ENCODE results near the gene DHRS3.

- TF ChIP-seq JUND (IDR thresholded peaks at IDR 0.05): no peak
- no peak for TF ChIP-seq CTCF (IDR thresholded peaks at IDR 0.05)
- TF ChIP-seq EZH2phosphoT487 (IDR thresholded peaks at IDR 0.05; ENCODE audit: borderline replicate concordance, low read depth): no peak
- no peak for TF ChIP-seq REST (IDR thresholded peaks at IDR 0.05; ENCODE audit: low read depth, low read length)
- no peak for TF ChIP-seq ZBTB33 (IDR thresholded peaks at IDR 0.05; ENCODE audit: borderline replicate concordance, low read depth)
- TF ChIP-seq RFX5 (IDR thresholded peaks at IDR 0.05; ENCODE audit: low read length): no peak
These were observed 88.3 kb downstream of the DHRS3 start for GRCh38 chr1:12529640-12530174.
